ENCODE data around the gene MGST3. TPM values are rescaled to one million over a fixed set of nuclear protein-coding genes. Genes with fewer than 3 reads are reported as not detected.
A peak's percentile ranks its signal among the peaks of the same experiment; 100 is the strongest.
"Not testable (repeated sequence)": the region's sequence is repeated elsewhere in the genome, so short reads cannot be mapped to it uniquely, and the experiment has no call there.

The MGST3 gene
- total RNA-seq, 4 donors from 2014 or later, result 202 to 257 (median 232) TPM

DNA sequence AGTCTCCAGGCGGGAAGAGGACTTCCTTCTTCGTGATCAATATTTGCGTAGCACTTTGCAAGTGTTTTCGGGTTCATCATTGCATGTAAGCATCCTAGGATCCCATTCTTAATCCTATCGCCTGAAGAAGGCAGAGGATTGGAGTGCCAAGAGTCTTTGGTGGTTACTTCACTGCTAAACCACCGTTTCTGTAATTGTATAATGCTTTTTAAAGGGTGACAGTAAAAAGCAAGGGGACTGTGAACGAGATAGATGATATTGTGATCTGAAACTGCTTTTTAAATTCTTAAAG is 67.7 kb downstream of the MGST3 start:
- Histone ChIP-seq H3K9me3 (no peaks in the 10 kb centered on the region), H3K4me3 (peak overlapping the region; percentile 57 to 91 (median 78)), H3K27me3 (peaks cover 0 to 6% (median 0%) of the 10 kb centered on the region in 4 donors), H3K4me1 (peaks cover 20 to 35% (median 31%) of the 10 kb centered on the region in 4 donors), H3K27ac (replicated peaks in 1 of 4) (peak overlapping the region; percentile 91 to 96 (median 94)), H3K36me3 (peaks cover 0 to 10% (median 0%) of the 10 kb centered on the region in 4 donors)
- 2% methylated on average over 7 of the region's 7 CpGs for WGBS
- DNase-seq (ENCODE audit: extremely low spot score), result no peak
- intact Hi-C loops (cut with DNase I), result loop anchor here (5.0 kb wide), 2 partner anchors 66 to 69 kb away; partner anchors contain the start of genes MGST3 and TMCO1
- TF ChIP-seq POLR2AphosphoS5 (IDR thresholded peaks at IDR 0.05) (no peak), EP300 (IDR thresholded peaks at IDR 0.05) (no peak), POLR2A (IDR thresholded peaks at IDR 0.05; ENCODE audit: low read depth) (no peak)
- TF ChIP-seq, protein P1, sequence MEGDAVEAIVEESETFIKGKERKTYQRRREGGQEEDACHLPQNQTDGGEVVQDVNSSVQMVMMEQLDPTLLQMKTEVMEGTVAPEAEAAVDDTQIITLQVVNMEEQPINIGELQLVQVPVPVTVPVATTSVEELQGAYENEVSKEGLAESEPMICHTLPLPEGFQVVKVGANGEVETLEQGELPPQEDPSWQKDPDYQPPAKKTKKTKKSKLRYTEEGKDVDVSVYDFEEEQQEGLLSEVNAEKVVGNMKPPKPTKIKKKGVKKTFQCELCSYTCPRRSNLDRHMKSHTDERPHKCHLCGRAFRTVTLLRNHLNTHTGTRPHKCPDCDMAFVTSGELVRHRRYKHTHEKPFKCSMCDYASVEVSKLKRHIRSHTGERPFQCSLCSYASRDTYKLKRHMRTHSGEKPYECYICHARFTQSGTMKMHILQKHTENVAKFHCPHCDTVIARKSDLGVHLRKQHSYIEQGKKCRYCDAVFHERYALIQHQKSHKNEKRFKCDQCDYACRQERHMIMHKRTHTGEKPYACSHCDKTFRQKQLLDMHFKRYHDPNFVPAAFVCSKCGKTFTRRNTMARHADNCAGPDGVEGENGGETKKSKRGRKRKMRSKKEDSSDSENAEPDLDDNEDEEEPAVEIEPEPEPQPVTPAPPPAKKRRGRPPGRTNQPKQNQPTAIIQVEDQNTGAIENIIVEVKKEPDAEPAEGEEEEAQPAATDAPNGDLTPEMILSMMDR (IDR thresholded peaks at IDR 0.05), result no peak

DNA sequence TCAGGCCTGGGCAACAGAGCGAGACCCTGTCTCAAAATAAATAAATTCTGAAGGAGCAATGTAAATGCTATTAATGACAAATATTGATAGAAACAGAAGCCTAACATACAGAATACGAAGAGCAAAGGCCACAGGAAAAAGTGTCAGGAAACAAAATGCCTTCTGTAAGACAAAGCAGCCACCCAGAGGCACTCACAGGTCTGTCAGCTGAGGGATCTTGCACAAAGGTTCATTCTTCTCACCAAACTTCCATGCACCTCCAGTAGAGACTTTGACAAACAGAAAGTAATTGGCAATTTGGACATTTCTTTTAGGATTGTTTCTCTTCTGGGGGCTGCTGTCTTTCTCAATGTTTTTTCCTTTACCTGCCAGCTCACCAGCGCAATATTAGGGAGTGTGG is 68.5 kb downstream of the MGST3 start:
- DNase-seq (ENCODE audit: extremely low spot score), result no peak
- Histone ChIP-seq H3K4me1 (peaks cover 20 to 35% (median 31%) of the 10 kb centered on the region in 4 donors), H3K9me3 (no peaks in the 10 kb centered on the region), H3K27me3 (peaks cover 0 to 6% (median 0%) of the 10 kb centered on the region in 4 donors), H3K36me3 (peaks cover 0 to 1% (median 0%) of the 10 kb centered on the region in 4 donors), H3K4me3 (no peak overlapping the region), H3K27ac (replicated peaks in 1 of 4) (no peak overlapping the region)
- 89% methylated on average over 3 of the region's 3 CpGs for WGBS
- TF ChIP-seq, protein P1 (IDR thresholded peaks at IDR 0.05), result no peak
- TF ChIP-seq POLR2AphosphoS5 (IDR thresholded peaks at IDR 0.05), result no peak
- no peak for TF ChIP-seq POLR2A (IDR thresholded peaks at IDR 0.05; ENCODE audit: low read depth)
- TF ChIP-seq EP300 (IDR thresholded peaks at IDR 0.05), result no peak
- intact Hi-C loops (cut with DNase I), result loop anchor here (5.0 kb wide), 2 partner anchors 67 to 68 kb away; partner anchors contain the start of genes MGST3 and TMCO1

DNA sequence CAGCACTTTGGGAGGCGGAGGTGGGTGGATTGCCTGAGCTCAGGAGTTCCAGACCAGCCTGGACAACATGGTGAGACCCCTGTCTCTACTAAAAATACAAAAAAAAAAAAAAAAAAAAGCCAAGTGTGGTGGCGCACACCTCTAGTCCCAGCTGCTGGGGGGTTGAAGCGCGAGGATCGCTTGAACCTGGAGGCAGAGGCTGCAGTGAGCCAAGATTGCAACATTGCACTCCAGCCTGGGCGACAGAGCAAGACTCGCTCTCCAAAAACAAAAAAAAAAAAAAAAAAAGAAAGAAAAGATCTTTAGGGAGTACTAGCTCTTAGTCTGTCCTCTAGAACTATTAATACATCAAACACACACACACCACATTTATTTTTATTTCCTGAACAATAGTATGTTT is 70.9 kb downstream of the MGST3 start:
- H3K9me3 ChIP-seq; H3K4me3 ChIP-seq; DNase-seq (ENCODE audit: extremely low spot score); intact Hi-C loops (cut with DNase I); H3K36me3 ChIP-seq; H3K27ac ChIP-seq (replicated peaks in 1 of 4); H3K27me3 ChIP-seq: not testable (repeated sequence)
- WGBS, result 96% methylated on average over 7 of the region's 7 CpGs
- H3K4me1 ChIP-seq, result peaks cover 6 to 16% (median 15%) of the 10 kb centered on the region in 4 donors

DNA sequence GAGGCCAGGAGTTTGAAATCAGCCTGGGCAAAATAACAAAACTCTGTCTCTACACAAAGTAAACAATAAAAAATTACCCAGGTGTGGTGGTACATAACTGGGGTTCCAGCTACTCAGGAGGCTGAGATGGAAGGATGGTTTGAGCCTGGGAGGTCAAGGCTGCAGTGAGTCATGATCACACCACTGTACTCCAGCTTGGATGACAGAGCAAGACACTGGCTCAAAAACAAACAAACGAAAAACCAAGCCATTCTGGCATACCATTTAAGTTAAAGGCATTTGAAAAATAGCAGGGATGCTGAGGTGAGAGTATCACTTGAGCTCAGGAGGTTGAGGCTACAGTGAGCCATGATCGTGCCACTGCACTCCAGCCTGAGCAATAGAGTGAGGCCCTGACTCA is 72.6 kb downstream of the MGST3 start:
- Histone ChIP-seq H3K4me1 (peaks cover 0 to 7% (median 6%) of the 10 kb centered on the region in 4 donors), H3K27me3 (peaks cover 0 to 11% (median 0%) of the 10 kb centered on the region in 4 donors), H3K9me3 (no peaks in the 10 kb centered on the region), H3K27ac (replicated peaks in 1 of 4) (no peak overlapping the region), H3K4me3 (no peak overlapping the region), H3K36me3 (no peaks in the 10 kb centered on the region)
- intact Hi-C loops (cut with DNase I), result no loop called here
- DNase-seq (ENCODE audit: extremely low spot score), result no peak
- TF ChIP-seq, protein P1 (IDR thresholded peaks at IDR 0.05), result no peak
- no peak for TF ChIP-seq POLR2AphosphoS5 (IDR thresholded peaks at IDR 0.05)
- TF ChIP-seq POLR2A (IDR thresholded peaks at IDR 0.05; ENCODE audit: low read depth), result no peak
- no peak for TF ChIP-seq EP300 (IDR thresholded peaks at IDR 0.05)
- 82% methylated on average over 2 of the region's 2 CpGs for WGBS

Other genes starting within 250 kb of the MGST3 start
- gene RXRG, start 186.1 kb upstream of the MGST3 start, total RNA-seq, result 1 to 10 TPM; 1.7 to 3.9 (median 2.5) TPM
- under 1 TPM in 1 of 4 donors, not detected in 3; 0.17 TPM for gene LRRC52, start 87.2 kb upstream of the MGST3 start, total RNA-seq
- 10 to 100 TPM; 42.6 to 73.1 (median 66.1) TPM for gene ALDH9A1, start 67.3 kb downstream of the MGST3 start, total RNA-seq
- 10 to 100 TPM; 36.0 to 45.7 (median 37.8) TPM for gene TMCO1, start 137.6 kb downstream of the MGST3 start, total RNA-seq
- gene UCK2, start 196.4 kb downstream of the MGST3 start, total RNA-seq, result 10 to 100 TPM; 13.7 to 33.7 (median 31.0) TPM